GM20000 (cell line): ENCODE results near the gene NEB.

ENCODE experiments used
- DNase-seq: peaks from one replicate; pipeline ENCODE4 v3.0.0; 2012; ENCODE audit warnings: low spot score
- TF ChIP-seq, protein P1 (sequence below): IDR thresholded peaks from 2 replicates; pipeline ENCODE4 v1.5.1; 2012; ENCODE audit warnings: mild to moderate bottlenecking, control low read depth; ENCODE audit errors: extremely low read depth, missing control alignments

The NEB gene

DNA sequence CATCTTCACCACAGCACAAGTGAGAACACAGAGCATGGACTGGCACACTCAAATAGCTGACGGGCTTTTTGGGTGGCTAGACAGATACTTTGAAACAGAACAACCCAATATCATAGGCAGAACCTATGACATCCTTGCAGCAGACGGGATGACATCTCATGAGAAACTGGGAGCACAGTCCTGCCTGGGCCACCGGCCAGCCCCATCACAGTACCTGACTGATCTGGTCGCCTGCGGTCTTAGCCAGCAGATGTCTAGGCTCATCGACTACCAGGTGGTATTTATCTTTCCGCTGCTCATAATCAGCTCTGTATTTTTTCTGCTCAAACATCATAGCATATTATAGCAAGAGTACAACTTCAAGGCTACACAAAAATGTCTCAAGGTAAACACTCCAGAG, 200.3 kb downstream of the NEB start:
- no peak for DNase-seq
- TF ChIP-seq, protein P1, sequence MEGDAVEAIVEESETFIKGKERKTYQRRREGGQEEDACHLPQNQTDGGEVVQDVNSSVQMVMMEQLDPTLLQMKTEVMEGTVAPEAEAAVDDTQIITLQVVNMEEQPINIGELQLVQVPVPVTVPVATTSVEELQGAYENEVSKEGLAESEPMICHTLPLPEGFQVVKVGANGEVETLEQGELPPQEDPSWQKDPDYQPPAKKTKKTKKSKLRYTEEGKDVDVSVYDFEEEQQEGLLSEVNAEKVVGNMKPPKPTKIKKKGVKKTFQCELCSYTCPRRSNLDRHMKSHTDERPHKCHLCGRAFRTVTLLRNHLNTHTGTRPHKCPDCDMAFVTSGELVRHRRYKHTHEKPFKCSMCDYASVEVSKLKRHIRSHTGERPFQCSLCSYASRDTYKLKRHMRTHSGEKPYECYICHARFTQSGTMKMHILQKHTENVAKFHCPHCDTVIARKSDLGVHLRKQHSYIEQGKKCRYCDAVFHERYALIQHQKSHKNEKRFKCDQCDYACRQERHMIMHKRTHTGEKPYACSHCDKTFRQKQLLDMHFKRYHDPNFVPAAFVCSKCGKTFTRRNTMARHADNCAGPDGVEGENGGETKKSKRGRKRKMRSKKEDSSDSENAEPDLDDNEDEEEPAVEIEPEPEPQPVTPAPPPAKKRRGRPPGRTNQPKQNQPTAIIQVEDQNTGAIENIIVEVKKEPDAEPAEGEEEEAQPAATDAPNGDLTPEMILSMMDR: no peak

DNA sequence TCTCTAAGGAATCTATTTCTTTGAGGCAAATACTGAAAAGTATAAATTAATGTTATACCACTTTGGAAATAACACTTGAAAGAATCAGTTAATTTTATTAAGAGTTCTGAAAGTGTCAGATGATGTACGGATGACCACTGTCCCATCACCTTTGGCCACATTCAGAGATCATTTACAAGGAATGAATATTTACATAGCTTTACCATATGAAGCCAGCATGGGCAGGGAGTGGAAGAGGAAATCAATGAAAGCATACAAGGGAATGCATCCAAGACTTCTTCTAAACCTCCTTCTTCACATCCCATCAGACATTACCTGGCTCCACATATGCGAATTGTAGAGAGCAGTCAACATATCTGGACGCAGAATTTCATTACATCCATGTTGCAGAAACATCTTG, 201.1 kb downstream of the NEB start:
- DNase-seq: no peak
- TF ChIP-seq, protein P1: no peak

GRCh38 chr2:151526572-151527090, 207.6 kb downstream of the NEB start:
- TF ChIP-seq, protein P1: no peak
- no peak for DNase-seq

DNA sequence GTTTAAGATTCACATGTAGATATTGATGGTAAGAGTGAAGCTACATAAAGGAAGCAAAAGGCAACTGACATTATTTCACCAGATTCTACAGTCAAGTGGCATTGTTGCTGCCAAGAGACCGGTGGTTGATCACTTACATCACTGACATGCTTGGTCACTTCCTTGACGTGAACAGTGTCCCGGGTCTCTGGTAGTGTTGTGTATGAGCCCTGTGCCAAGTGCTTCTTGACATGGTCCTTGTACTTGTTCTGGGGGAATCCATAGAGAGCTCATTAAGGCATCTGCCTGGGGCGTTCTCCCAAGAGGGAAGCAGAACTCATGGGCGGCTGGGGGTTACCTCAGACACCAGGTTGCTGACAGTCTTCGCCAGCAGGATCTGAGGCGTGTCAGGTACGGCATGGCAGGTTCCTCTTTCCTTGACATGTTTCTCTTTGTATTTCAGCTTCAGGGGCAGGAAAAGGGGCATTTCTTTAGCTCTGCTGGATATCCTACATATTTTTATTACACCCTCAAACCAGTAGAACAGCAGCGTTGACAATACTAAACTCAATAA, 208.4 kb downstream of the NEB start:
- DNase-seq: no peak
- TF ChIP-seq, protein P1: no peak

GRCh38 chr2:151523850-151524249, 210.4 kb downstream of the NEB start:
- TF ChIP-seq, protein P1: no peak
- DNase-seq: no peak

DNA sequence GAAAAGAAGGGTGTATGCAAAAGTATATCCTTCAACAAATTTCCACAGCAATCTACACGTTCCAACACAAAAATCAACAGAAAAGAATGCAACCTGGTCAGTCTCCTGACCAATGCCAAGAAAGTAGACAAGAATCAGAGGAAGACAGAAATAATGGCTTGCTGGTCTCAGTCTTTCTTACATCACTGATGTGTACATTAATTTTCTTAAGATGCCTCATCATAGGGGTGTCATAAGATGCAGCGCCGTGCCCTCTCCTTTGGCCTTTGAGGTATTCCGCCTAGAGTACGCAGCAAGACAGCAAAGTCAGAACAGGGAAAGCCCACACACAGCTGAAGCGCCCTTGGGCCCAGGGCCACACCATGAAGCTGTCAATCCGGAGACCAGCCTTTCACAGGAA, 211.7 kb downstream of the NEB start:
- TF ChIP-seq, protein P1: no peak
- no peak for DNase-seq

DNA sequence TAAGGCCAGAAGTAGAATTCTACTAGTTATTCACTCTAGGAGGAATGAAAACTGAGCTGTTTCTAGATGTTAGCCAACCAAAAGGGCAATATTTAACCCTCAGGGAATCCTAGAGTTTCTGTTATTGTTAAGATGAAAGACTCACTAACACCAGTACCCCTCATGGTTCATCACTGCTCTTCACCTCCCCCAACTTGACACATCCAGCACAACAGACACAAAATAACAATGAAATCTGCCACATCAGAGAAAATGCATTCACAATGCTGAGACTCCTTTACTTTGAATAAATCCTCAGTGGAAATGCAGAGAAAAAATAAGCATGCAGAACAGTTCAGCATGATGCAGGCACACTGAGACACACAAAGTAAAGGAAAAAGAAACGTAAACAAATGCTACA, 213.3 kb downstream of the NEB start:
- no peak for DNase-seq
- TF ChIP-seq, protein P1: no peak
